22Rv1 (cell line): ENCODE measurements around the gene CAV3.

Experiments used
- H3K27ac ChIP-seq: fragments of 450-650 bp; 2 replicates; pipeline ENCODE4 v1.5.1; 2017
- CTCF ChIP-seq: fragments of 450-650 bp; IDR thresholded peaks from 2 replicates; pipeline ENCODE4 v1.5.1; 2017; ENCODE audit warnings: mild to moderate bottlenecking
- ZFX ChIP-seq: fragments of 450-650 bp; IDR thresholded peaks from 2 replicates; pipeline ENCODE4 v1.6.1; 2017; ENCODE audit warnings: antibody characterized with exemption, borderline replicate concordance

The CAV3 gene

GRCh38 chr3:8773941-8774542 is 40.4 kb downstream of the CAV3 start:
- TF ChIP-seq CTCF (no peak), ZFX (no peak)
- H3K27ac ChIP-seq, result no peak overlapping the region

GRCh38 chr3:8775181-8775580 is 41.6 kb downstream of the CAV3 start:
- H3K27ac ChIP-seq, result no peak overlapping the region
- TF ChIP-seq CTCF (no peak), ZFX (no peak)

- TF ChIP-seq ZFX, result no peak
- no peak for TF ChIP-seq CTCF
- no peak overlapping the region for H3K27ac ChIP-seq
Observed at GRCh38 chr3:8775602-8776001, 42.0 kb downstream of the CAV3 start.

GRCh38 chr3:8776406-8776805 is 42.8 kb downstream of the CAV3 start:
- no peak for TF ChIP-seq CTCF
- no peak for TF ChIP-seq ZFX
- H3K27ac ChIP-seq, result no peak overlapping the region

GRCh38 chr3:8777201-8777977 is 43.8 kb downstream of the CAV3 start:
- TF ChIP-seq CTCF (no peak), ZFX (no peak)
- no peak overlapping the region for H3K27ac ChIP-seq

- TF ChIP-seq ZFX, result no peak
- no peak overlapping the region for H3K27ac ChIP-seq
Observed at GRCh38 chr3:8777978-8778267, 44.3 kb downstream of the CAV3 start.

GRCh38 chr3:8778475-8778874 is 44.9 kb downstream of the CAV3 start:
- H3K27ac ChIP-seq, result no peak overlapping the region
- TF ChIP-seq ZFX, result no peak
- TF ChIP-seq CTCF, result no peak
